HCT116 (cell line): ENCODE results near the gene BCL2L11. TPM values are rescaled to one million over a fixed set of nuclear protein-coding genes. Genes with fewer than 3 reads are reported as not detected.

ENCODE experiments used
- ATAC-seq: fragments of 200-7000 bp; cut with Tn5 transposase; 2 replicates; pipeline ENCODE4 v1.9.1; 2020; ENCODE audit warnings: mild to moderate bottlenecking, moderate library complexity
- BruUV-seq: library from RNA; stranded (reverse); fragments of 400-500 nt; replicated peaks from 2 replicates; lab custom pipeline; 2021; lab: Mats Ljungman, UMichigan
- CTCF ChIA-PET: fragments of 300-600 bp; sonication (Branson Sonifier 250); formaldehyde crosslinking; loops from one replicate; lab custom pipeline; 2021; ENCODE audit warnings: antibody characterized with exemption; lab: Charles Lee
- POLR2A ChIA-PET: fragments of 300-600, 350-600 bp; sonication (Branson Sonifier 250); formaldehyde crosslinking; loops from one replicate; lab custom pipeline; 2021; ENCODE audit warnings: antibody characterized with exemption; lab: Charles Lee
- RAD21 ChIA-PET, 2 experiments: fragments of 300-600 bp; sonication (Branson Sonifier 250); formaldehyde crosslinking; loops; one replicate each; lab custom pipeline; 2023; ENCODE audit warnings: low total read pairs in 2 of 2; ENCODE audit not compliant: uncharacterized antibody in 2 of 2, unreplicated experiment in 2 of 2, low non-redundant PET in 1 of 2; lab: Charles Lee
- DNase-seq: peaks from one replicate; pipeline ENCODE4 v3.0.0-alpha.2; 2010; ENCODE audit warnings: low read depth, low spot score
- H2AFZ ChIP-seq: fragments of 200-600 bp; shearing (Covaris generic), sonication (generic); 2 replicates; pipeline ENCODE4 v1.6.1; 2017; ENCODE audit warnings: low read depth, mixed run types, mixed read lengths, antibody characterized with exemption, low read length; ENCODE audit not compliant: poor library complexity, severe bottlenecking
- H3K27ac ChIP-seq: 2 replicates; pipeline ENCODE4 v1.5.1; 2012; ENCODE audit warnings: low read depth, low read length
- H3K27me3 ChIP-seq: fragments of 200-600 bp; sonication (generic); 2 replicates; pipeline ENCODE4 v1.6.1; 2016; ENCODE audit warnings: mixed run types, low read length, mixed read lengths; ENCODE audit not compliant: insufficient read depth
- H3K36me3 ChIP-seq, 2 experiments: fragments of 200-500 bp in 1 of 2; fragments of 200-600 bp in 1 of 2; sonication (Bioruptor generic) in 1 of 2; sonication (generic) in 1 of 2; 2 replicates each; pipeline versions ENCODE4 v1.5.1 to v1.6.1; 2014 to 2016; ENCODE audit warnings: low read length in 2 of 2, inconsistent platforms in 1 of 2, mixed read lengths in 1 of 2, mixed run types in 1 of 2; ENCODE audit not compliant: insufficient read depth in 2 of 2, control insufficient read depth in 1 of 2
- H3K4me1 ChIP-seq, 2 experiments: fragments of 200-600 bp in 1 of 2; sonication (generic) in 1 of 2; 2 replicates each; pipeline versions ENCODE4 v1.5.1 to v1.6.1; 2012 to 2017; ENCODE audit warnings: low read length in 2 of 2, inconsistent platforms in 1 of 2, mild to moderate bottlenecking in 1 of 2, mixed read lengths in 1 of 2, mixed run types in 1 of 2, moderate library complexity in 1 of 2; ENCODE audit not compliant: insufficient read depth in 2 of 2, control insufficient read depth in 1 of 2
- H3K4me2 ChIP-seq: fragments of 200-600 bp; sonication (generic); 2 replicates; pipeline ENCODE4 v1.6.1; 2017; ENCODE audit warnings: mixed run types, low read length, mixed read lengths
- H3K4me3 ChIP-seq, 2 experiments: fragments of 200-600 bp in 1 of 2; sonication (generic) in 1 of 2; replicated peaks in 1 of 2; 2 replicates each; pipeline ENCODE4 v1.5.1; 2011 to 2016; ENCODE audit warnings: low read length in 2 of 2, control low read depth in 1 of 2, low read depth in 1 of 2, mild to moderate bottlenecking in 1 of 2, mixed read lengths in 1 of 2, mixed run types in 1 of 2
- H3K79me2 ChIP-seq: fragments of 200-600 bp; sonication (generic); 2 replicates; pipeline ENCODE4 v1.6.1; 2017; ENCODE audit warnings: mild to moderate bottlenecking, mixed run types, low read length, moderate library complexity, mixed read lengths; ENCODE audit not compliant: insufficient read depth
- H3K9ac ChIP-seq: fragments of 200-600 bp; sonication (generic); 2 replicates; pipeline ENCODE4 v1.6.1; 2016; ENCODE audit warnings: low read length, mixed read lengths
- H3K9me2 ChIP-seq: fragments of 200-600 bp; sonication (generic), shearing (Covaris generic); 2 replicates; pipeline ENCODE4 v1.6.1; 2017; ENCODE audit warnings: mixed run types, mild to moderate bottlenecking, moderate library complexity; ENCODE audit not compliant: insufficient read depth
- H3K9me3 ChIP-seq, 2 experiments: fragments of 200-500 bp in 1 of 2; fragments of 200-600 bp in 1 of 2; sonication (Bioruptor generic) in 1 of 2; sonication (generic) in 1 of 2; 2 replicates each; pipeline ENCODE4 v1.6.1; 2014 to 2017; ENCODE audit warnings: low read length in 2 of 2, mixed read lengths in 2 of 2, inconsistent platforms in 1 of 2, low read depth in 1 of 2, mild to moderate bottlenecking in 1 of 2, mixed run types in 1 of 2, moderate library complexity in 1 of 2; ENCODE audit not compliant: control insufficient read depth in 1 of 2, insufficient read depth in 1 of 2
- H4K20me1 ChIP-seq: fragments of 200-600 bp; sonication (generic), shearing (Covaris generic); 2 replicates; pipeline ENCODE4 v1.6.1; 2017; ENCODE audit warnings: mixed run types, mild to moderate bottlenecking, moderate library complexity; ENCODE audit not compliant: insufficient read depth
- EGR1 ChIP-seq: IDR thresholded peaks from 2 replicates; pipeline ENCODE4 v1.6.1; 2012; ENCODE audit warnings: low read depth
- ELF1 ChIP-seq: IDR thresholded peaks from 2 replicates; pipeline ENCODE4 v1.6.1; 2012; ENCODE audit warnings: low read depth, borderline replicate concordance
- EZH2 ChIP-seq: fragments of 200-600 bp; sonication (generic); IDR thresholded peaks from 2 replicates; pipeline ENCODE4 v1.6.1; 2017; ENCODE audit warnings: antibody characterized with exemption, mixed run types
- EZH2phosphoT487 ChIP-seq: fragments of 200-600 bp; IDR thresholded peaks from 2 replicates; pipeline ENCODE4 v1.6.1; 2018; ENCODE audit warnings: antibody characterized with exemption, borderline replicate concordance
- FOSL1 ChIP-seq: IDR thresholded peaks from 2 replicates; pipeline ENCODE4 v1.6.1; 2012; ENCODE audit warnings: low read depth
- JUND ChIP-seq: IDR thresholded peaks from 2 replicates; pipeline ENCODE4 v1.6.1; 2012
- POLR2A ChIP-seq: IDR thresholded peaks from 2 replicates; pipeline ENCODE4 v1.7.0; 2011; ENCODE audit warnings: borderline replicate concordance; ENCODE audit not compliant: insufficient read depth, insufficient read length; ENCODE audit errors: extremely low read depth
- POLR2AphosphoS5 ChIP-seq: IDR thresholded peaks from 2 replicates; pipeline ENCODE4 v1.6.1; 2011; ENCODE audit warnings: mild to moderate bottlenecking, low read depth, low read length, moderate library complexity
- RAD21 ChIP-seq: IDR thresholded peaks from 2 replicates; pipeline ENCODE4 v1.6.1; 2012; ENCODE audit warnings: low read depth, mild to moderate bottlenecking
- SIN3A ChIP-seq: IDR thresholded peaks from 2 replicates; pipeline ENCODE4 v1.6.1; 2012; ENCODE audit warnings: low read depth
- SRF ChIP-seq: IDR thresholded peaks from 2 replicates; pipeline ENCODE4 v1.6.1; 2012; ENCODE audit warnings: low read depth
- TCF7L2 ChIP-seq: IDR thresholded peaks from 2 replicates; pipeline ENCODE4 v1.7.0; 2011; ENCODE audit warnings: borderline replicate concordance, inconsistent platforms; ENCODE audit not compliant: insufficient read depth, insufficient read length; ENCODE audit errors: extremely low read depth
- ZBTB33 ChIP-seq: IDR thresholded peaks from 2 replicates; pipeline ENCODE4 v1.6.1; 2011; ENCODE audit warnings: mild to moderate bottlenecking, low read length, moderate library complexity; ENCODE audit not compliant: insufficient replicate concordance; ENCODE audit errors: extremely low read depth
- ZFX ChIP-seq: fragments of 450-650 bp; IDR thresholded peaks from 2 replicates; pipeline ENCODE4 v1.6.1; 2017
- intact Hi-C: fragments of 100-400 bp; cut with micrococcal nuclease; formaldehyde crosslinking; loops from 2 replicates; pipeline ENCODE4 v1.10.0; 2022
- total RNA-seq: library from RNA; stranded (reverse); gene quantifications from one replicate; pipeline ENCODE4 v1.2.1, GENCODE V29; 2021; ENCODE audit not compliant: unreplicated experiment
- TF ChIP-seq, protein P1 (sequence below): IDR thresholded peaks from 2 replicates; pipeline ENCODE4 v1.6.1; 2012
- TF ChIP-seq, protein P2 (sequence below): IDR thresholded peaks from 2 replicates; pipeline ENCODE4 v1.6.1; 2012

Gene BCL2L11
- total RNA-seq, 1 experiment from 2014 or later, result 17.8 TPM

- no peak for DNase-seq
- Histone ChIP-seq H3K27me3 (no peaks in the 10 kb centered on the region), H4K20me1 (no peaks in the 10 kb centered on the region), H3K4me1 (peaks cover 4 to 18% of the 10 kb centered on the region in 2 experiments; a peak in 3 of 4 replicates), H3K36me3 (peaks cover 0 to 5% of the 10 kb centered on the region in 2 experiments; a peak in 3 of 4 replicates), H3K79me2 (peaks cover 9% of the 10 kb centered on the region; the same call in 1 of the 2 replicates), H3K9me2 (no peaks in the 10 kb centered on the region), H3K9me3 (no peaks in the 10 kb centered on the region), H3K9ac (no peak overlapping the region), H3K27ac (no peak overlapping the region), H3K4me3 (no peak overlapping the region), H2AFZ (no peak overlapping the region), H3K4me2 (no peak overlapping the region)
- ChIA-PET CTCF (no interaction called here), RAD21 (no interaction called here), POLR2A (no interaction called here)
- no peak for TF ChIP-seq SRF
- no peak for TF ChIP-seq ZFX
- no peak for TF ChIP-seq ELF1
- no peak for TF ChIP-seq EGR1
- no peak for TF ChIP-seq TCF7L2
- no TSS peak for BruUV-seq
- intact Hi-C loops, result no loop called here
- ATAC-seq, result no peak
Observed at GRCh38 chr2:111156529-111156928, 35.8 kb downstream of the BCL2L11 start.

GRCh38 chr2:111157071-111157661 is 36.5 kb downstream of the BCL2L11 start:
- Histone ChIP-seq H3K9ac (no peak overlapping the region), H3K27ac (no peak overlapping the region), H4K20me1 (no peaks in the 10 kb centered on the region), H3K27me3 (no peaks in the 10 kb centered on the region), H3K9me2 (no peaks in the 10 kb centered on the region), H2AFZ (no peak overlapping the region), H3K36me3 (peaks cover 0 to 7% of the 10 kb centered on the region in 2 experiments; a peak in 3 of 4 replicates), H3K9me3 (no peaks in the 10 kb centered on the region), H3K79me2 (peaks cover 9% of the 10 kb centered on the region; the same call in 1 of the 2 replicates), H3K4me2 (no peak overlapping the region), H3K4me1 (peaks cover 4 to 18% of the 10 kb centered on the region in 2 experiments; a peak in 3 of 4 replicates), H3K4me3 (no peak overlapping the region)
- ATAC-seq (no peak), DNase-seq (no peak)
- intact Hi-C loops, result no loop called here
- BruUV-seq, result no TSS peak
- POLR2A ChIA-PET, result no interaction called here
- TF ChIP-seq EZH2, result no peak
- no peak for TF ChIP-seq EZH2phosphoT487
- no peak for TF ChIP-seq TCF7L2
- no peak for TF ChIP-seq ELF1
- TF ChIP-seq, protein P1, sequence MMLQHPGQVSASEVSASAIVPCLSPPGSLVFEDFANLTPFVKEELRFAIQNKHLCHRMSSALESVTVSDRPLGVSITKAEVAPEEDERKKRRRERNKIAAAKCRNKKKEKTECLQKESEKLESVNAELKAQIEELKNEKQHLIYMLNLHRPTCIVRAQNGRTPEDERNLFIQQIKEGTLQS, result no peak
- no peak for TF ChIP-seq POLR2A
- TF ChIP-seq JUND, result no peak
- no peak for TF ChIP-seq FOSL1
- no peak for TF ChIP-seq RAD21
- TF ChIP-seq, protein P2, sequence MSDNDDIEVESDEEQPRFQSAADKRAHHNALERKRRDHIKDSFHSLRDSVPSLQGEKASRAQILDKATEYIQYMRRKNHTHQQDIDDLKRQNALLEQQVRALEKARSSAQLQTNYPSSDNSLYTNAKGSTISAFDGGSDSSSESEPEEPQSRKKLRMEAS, result no peak
- TF ChIP-seq POLR2AphosphoS5, result no peak
- no peak for TF ChIP-seq ZFX
- TF ChIP-seq EGR1, result no peak
- TF ChIP-seq SIN3A, result no peak
- no peak for TF ChIP-seq ZBTB33
- RAD21 ChIA-PET, result no interaction called here
- CTCF ChIA-PET, result no interaction called here
